HepG2 (cell line): ENCODE data around the gene DCUN1D2.
"Not testable (repeated sequence)": the region's sequence is repeated elsewhere in the genome, so short reads cannot be mapped to it uniquely, and the experiment has no call there.

Experiments used
- AFF4 ChIP-seq: sonication (generic); formaldehyde crosslinking; IDR thresholded peaks from 2 replicates; pipeline ENCODE4 v1.4.0; 2020; ENCODE audit warnings: missing genetic modification reagents
- ATF4 ChIP-seq, 2 experiments: fragments of 450-650 bp in 1 of 2; sonication (generic) in 1 of 2; formaldehyde crosslinking; IDR thresholded peaks; 2 replicates each; pipeline versions ENCODE4 v1.5.0 to v1.8.0; 2020 to 2022; ENCODE audit warnings: mild to moderate bottlenecking in 1 of 2, missing genetic modification reagents in 1 of 2
- CTCF ChIP-seq: sonication (generic); formaldehyde crosslinking; IDR thresholded peaks from 2 replicates; pipeline ENCODE4 v1.5.0; 2020; ENCODE audit warnings: mild to moderate bottlenecking, missing genetic modification reagents, moderate library complexity
- E2F5 ChIP-seq: sonication (generic); formaldehyde crosslinking; conservative IDR thresholded peaks from 2 replicates; pipeline ENCODE4 v1.4.0; 2020; ENCODE audit warnings: missing genetic modification reagents
- ELK4 ChIP-seq: sonication (generic); formaldehyde crosslinking; IDR thresholded peaks from 2 replicates; pipeline ENCODE4 v1.9.0; 2021; ENCODE audit warnings: missing genetic modification reagents, borderline replicate concordance
- GTF2F1 ChIP-seq: fragments of 150-350 bp; IDR thresholded peaks from 2 replicates; pipeline ENCODE4 v1.6.1; 2014; ENCODE audit warnings: low read length
- NFE2L1 ChIP-seq: sonication (generic); formaldehyde crosslinking; IDR thresholded peaks from 2 replicates; pipeline ENCODE4 v1.4.0; 2020; ENCODE audit warnings: missing genetic modification reagents, mild to moderate bottlenecking, borderline replicate concordance
- PBX3 ChIP-seq: sonication (generic); formaldehyde crosslinking; IDR thresholded peaks from 2 replicates; pipeline ENCODE4 v1.8.1; 2023; ENCODE audit warnings: missing genetic modification reagents, inconsistent platforms, borderline replicate concordance
- POLR2A ChIP-seq, 2 experiments: IDR thresholded peaks; 2 replicates each; pipeline ENCODE4 v1.6.1; 2011; ENCODE audit warnings: low read depth in 2 of 2, low read length in 2 of 2, mild to moderate bottlenecking in 1 of 2, moderate library complexity in 1 of 2; ENCODE audit not compliant: insufficient read depth in 1 of 2
- RBAK ChIP-seq: sonication (generic); formaldehyde crosslinking; IDR thresholded peaks from 2 replicates; pipeline ENCODE4 v1.5.1; 2020; ENCODE audit warnings: mild to moderate bottlenecking, missing genetic modification reagents
- SIN3A ChIP-seq: IDR thresholded peaks from 2 replicates; pipeline ENCODE4 v1.6.1; 2011; ENCODE audit warnings: low read depth, mild to moderate bottlenecking, control low read depth, low read length, borderline replicate concordance
- ZBTB21 ChIP-seq: sonication (generic); formaldehyde crosslinking; IDR thresholded peaks from 2 replicates; pipeline ENCODE4 v1.4.0; 2020; ENCODE audit warnings: missing genetic modification reagents

GRCh38 chr13:113436866-113437265 is 53.6 kb downstream of the DCUN1D2 start:
- not testable (repeated sequence) for TF ChIP-seq CTCF (CRISPR knock-in tag); ZBTB21 (CRISPR knock-in tag); RBAK; NFE2L1 (CRISPR knock-in tag); ELK4; POLR2A (IDR thresholded peaks at IDR 0.05; ENCODE audit: insufficient read depth in 1 of 2, low read depth in 2 of 2, low read length in 2 of 2); AFF4 (CRISPR knock-in tag); ATF4 (CRISPR knock-in tag; IDR thresholded peaks at IDR 0.05); GTF2F1; PBX3; SIN3A; E2F5 (CRISPR knock-in tag)
